ENCODE results near the gene FBRS. TPM values are rescaled to one million over a fixed set of nuclear protein-coding genes. Genes with fewer than 3 reads are reported as not detected.

Gene FBRS
- total RNA-seq (2014; rRNA removed; shearing (Covaris generic)), result 7.6 and 13.6 TPM in 2 replicates

- H3K9me3 ChIP-seq (replicated peaks), result no peaks in the 10 kb centered on the region
- peak; percentile 100 for DNase-seq (ENCODE audit: low read depth in 1 of 2, low spot score in 2 of 2)
- peaks cover 60% of the 10 kb centered on the region for H3K36me3 ChIP-seq
- H3K4me1 ChIP-seq (replicated peaks), result peaks cover 20% of the 10 kb centered on the region
- peak within 1 kb of the TSS; percentile 56 for H3K4me3 ChIP-seq
- peak within 1 kb of the TSS; percentile 94 for H3K27ac ChIP-seq
- H3K27me3 ChIP-seq (replicated peaks), result no peaks in the 10 kb centered on the region
Observed at GRCh38 chr16:30657866-30658730, at the start of gene FBRS. Gene FBRS, plus strand, starts transcription at chr16:30658431. Its CDS starts 1,088 bp downstream, at chr16:30659519.

DNA sequence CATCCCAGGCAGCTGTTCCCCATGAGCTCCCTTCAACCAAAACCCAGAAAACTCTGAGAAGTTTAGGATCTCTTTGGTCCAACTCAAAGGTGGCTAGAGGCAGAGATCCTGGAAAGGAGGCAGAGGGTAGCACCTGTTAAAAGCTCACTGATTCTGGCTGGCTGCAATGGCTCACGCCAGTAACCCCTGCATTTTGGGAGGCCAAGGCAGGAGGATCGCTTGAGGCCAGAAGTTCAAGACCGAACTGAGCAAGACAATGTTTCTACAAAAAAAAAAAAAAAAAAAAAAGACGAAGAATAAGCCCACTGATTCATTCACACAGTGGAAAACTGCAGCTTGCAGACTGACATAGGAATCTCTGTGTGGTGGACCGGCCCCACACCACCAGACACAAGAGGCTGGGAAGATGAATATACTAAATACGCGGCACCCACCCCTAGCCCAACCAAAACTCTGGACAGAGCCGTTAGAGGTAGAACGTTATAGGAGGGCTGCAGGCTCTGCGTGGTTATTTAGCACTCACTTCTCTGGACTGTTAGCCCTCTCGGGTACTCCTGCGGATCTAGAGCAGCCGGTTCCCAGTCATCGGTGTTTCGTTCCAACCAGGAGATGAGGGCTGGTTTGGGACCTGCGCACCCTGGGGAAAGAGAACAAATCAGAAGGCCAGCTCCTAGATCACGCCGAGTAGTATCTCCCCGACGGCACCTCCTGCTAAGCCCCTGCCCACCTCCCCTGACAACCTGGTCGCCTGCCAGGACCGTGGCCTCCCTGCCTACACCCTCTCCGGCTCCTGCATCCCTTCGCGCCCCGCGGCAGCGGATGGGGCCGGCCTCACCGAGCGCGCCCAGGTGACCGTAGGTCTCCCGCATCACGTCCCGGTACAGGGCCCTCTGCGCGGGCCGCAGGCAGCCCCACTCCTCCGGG, 49.0 kb upstream of the FBRS start:
- Histone ChIP-seq H3K9me3 (replicated peaks) (0 out of 2 replicates have a peak, but pooled peaks cover 2% of the 10 kb centered on the region), H3K27ac (peak overlapping the region; percentile 90), H3K27me3 (replicated peaks) (no peaks in the 10 kb centered on the region), H3K4me3 (peak overlapping the region; percentile 83), H3K36me3 (peaks cover 42% of the 10 kb centered on the region), H3K4me1 (replicated peaks) (0 out of 2 replicates have a peak, but pooled peaks cover 4% of the 10 kb centered on the region)
- peak; percentile 56 to 63 for DNase-seq (ENCODE audit: low read depth in 1 of 2, low spot score in 2 of 2)

GRCh38 chr16:30609926-30610839, 48.0 kb upstream of the FBRS start, which contains the start of gene ZNF689:
Gene ZNF689, minus strand, starts transcription at chr16:30610389. Its CDS starts 348 bp downstream, at chr16:30610041.
- 0 out of 2 replicates have a peak, but pooled peaks cover 4% of the 10 kb centered on the region for H3K4me1 ChIP-seq (replicated peaks)
- H3K9me3 ChIP-seq (replicated peaks), result 0 out of 2 replicates have a peak, but pooled peaks cover 2% of the 10 kb centered on the region
- peak; percentile 95 to 98 for DNase-seq (ENCODE audit: low read depth in 1 of 2, low spot score in 2 of 2)

GRCh38 chr16:30615358-30616091, 42.7 kb upstream of the FBRS start:
- Histone ChIP-seq H3K4me1 (replicated peaks) (no peaks in the 10 kb centered on the region), H3K9me3 (replicated peaks) (peaks cover 4% of the 10 kb centered on the region; the same call in 1 of the 2 replicates), H3K27ac (no peak overlapping the region), H3K27me3 (replicated peaks) (no peaks in the 10 kb centered on the region), H3K4me3 (no peak overlapping the region), H3K36me3 (no peaks in the 10 kb centered on the region)
- DNase-seq (ENCODE audit: low read depth in 1 of 2, low spot score in 2 of 2), result no peak

More at GRCh38 chr16:30609926-30610839, 48.0 kb upstream of the FBRS start, which contains the start of gene ZNF689:
- Histone ChIP-seq H3K4me3 (peak within 1 kb of the TSS; percentile 83), H3K27ac (peak within 1 kb of the TSS; percentile 90), H3K36me3 (peaks cover 33% of the 10 kb centered on the region), H3K27me3 (replicated peaks) (no peaks in the 10 kb centered on the region)

- Histone ChIP-seq H3K27me3 (replicated peaks) (no peaks in the 10 kb centered on the region), H3K9me3 (replicated peaks) (peaks cover 4% of the 10 kb centered on the region; the same call in 1 of the 2 replicates), H3K27ac (no peak overlapping the region), H3K36me3 (no peaks in the 10 kb centered on the region), H3K4me1 (replicated peaks) (no peaks in the 10 kb centered on the region), H3K4me3 (no peak overlapping the region)
- no peak for DNase-seq (ENCODE audit: low read depth in 1 of 2, low spot score in 2 of 2)
Observed at GRCh38 chr16:30619202-30619601, 39.0 kb upstream of the FBRS start.

DNA sequence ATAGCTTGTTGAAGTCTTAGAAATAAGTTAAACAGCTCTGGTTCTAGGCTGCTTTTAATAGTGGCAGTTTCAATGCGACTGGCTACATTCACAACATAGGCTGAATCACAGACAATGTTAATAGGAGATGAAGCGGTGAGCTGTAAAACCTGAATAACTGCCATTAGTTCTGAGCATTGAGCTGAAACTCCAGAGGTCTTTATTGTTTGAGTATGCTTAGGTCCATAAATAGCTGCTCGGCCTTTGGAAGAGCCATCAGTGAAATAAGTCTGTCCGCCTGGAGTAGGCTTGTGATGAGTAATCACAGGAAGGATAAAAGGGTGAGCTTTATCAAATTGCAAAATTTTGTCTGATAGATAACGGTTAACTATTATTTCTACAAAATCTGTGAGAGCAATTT, 38.6 kb upstream of the FBRS start:
- Histone ChIP-seq H3K4me3 (no peak overlapping the region), H3K27ac (no peak overlapping the region), H3K4me1 (replicated peaks) (no peaks in the 10 kb centered on the region), H3K9me3 (replicated peaks) (peaks cover 4% of the 10 kb centered on the region; the same call in 1 of the 2 replicates), H3K27me3 (replicated peaks) (no peaks in the 10 kb centered on the region), H3K36me3 (no peaks in the 10 kb centered on the region)
- DNase-seq (ENCODE audit: low read depth in 1 of 2, low spot score in 2 of 2), result no peak

GRCh38 chr16:30620169-30620568, 38.1 kb upstream of the FBRS start:
- peaks cover 4% of the 10 kb centered on the region; the same call in 1 of the 2 replicates for H3K9me3 ChIP-seq (replicated peaks)
- no peaks in the 10 kb centered on the region for H3K4me1 ChIP-seq (replicated peaks)
- H3K27ac ChIP-seq, result no peak overlapping the region
- no peak for DNase-seq (ENCODE audit: low read depth in 1 of 2, low spot score in 2 of 2)
- H3K27me3 ChIP-seq (replicated peaks), result no peaks in the 10 kb centered on the region
- no peak overlapping the region for H3K4me3 ChIP-seq
- H3K36me3 ChIP-seq, result no peaks in the 10 kb centered on the region

GRCh38 chr16:30621765-30622164, 36.5 kb upstream of the FBRS start:
- Histone ChIP-seq H3K4me1 (replicated peaks) (no peaks in the 10 kb centered on the region), H3K36me3 (no peaks in the 10 kb centered on the region), H3K27ac (no peak overlapping the region), H3K9me3 (replicated peaks) (no peaks in the 10 kb centered on the region; the same call in 1 of the 2 replicates), H3K4me3 (no peak overlapping the region), H3K27me3 (replicated peaks) (no peaks in the 10 kb centered on the region)
- DNase-seq (ENCODE audit: low read depth in 1 of 2, low spot score in 2 of 2), result no peak

GRCh38 chr16:30622455-30623032, 35.7 kb upstream of the FBRS start:
- no peaks in the 10 kb centered on the region for H3K36me3 ChIP-seq
- H3K27ac ChIP-seq, result no peak overlapping the region
- H3K4me3 ChIP-seq, result no peak overlapping the region
- DNase-seq (ENCODE audit: low read depth in 1 of 2, low spot score in 2 of 2), result no peak
- no peaks in the 10 kb centered on the region for H3K4me1 ChIP-seq (replicated peaks)
- H3K27me3 ChIP-seq (replicated peaks), result no peaks in the 10 kb centered on the region
- H3K9me3 ChIP-seq (replicated peaks), result no peaks in the 10 kb centered on the region; the same call in 1 of the 2 replicates

- Histone ChIP-seq H3K27ac (no peak overlapping the region), H3K9me3 (replicated peaks) (no peaks in the 10 kb centered on the region; the same call in 1 of the 2 replicates), H3K36me3 (no peaks in the 10 kb centered on the region), H3K27me3 (replicated peaks) (no peaks in the 10 kb centered on the region), H3K4me1 (replicated peaks) (peaks cover 3% of the 10 kb centered on the region), H3K4me3 (no peak overlapping the region)
- no peak for DNase-seq (ENCODE audit: low read depth in 1 of 2, low spot score in 2 of 2)
Observed at GRCh38 chr16:30623536-30624283, 34.5 kb upstream of the FBRS start.

DNA sequence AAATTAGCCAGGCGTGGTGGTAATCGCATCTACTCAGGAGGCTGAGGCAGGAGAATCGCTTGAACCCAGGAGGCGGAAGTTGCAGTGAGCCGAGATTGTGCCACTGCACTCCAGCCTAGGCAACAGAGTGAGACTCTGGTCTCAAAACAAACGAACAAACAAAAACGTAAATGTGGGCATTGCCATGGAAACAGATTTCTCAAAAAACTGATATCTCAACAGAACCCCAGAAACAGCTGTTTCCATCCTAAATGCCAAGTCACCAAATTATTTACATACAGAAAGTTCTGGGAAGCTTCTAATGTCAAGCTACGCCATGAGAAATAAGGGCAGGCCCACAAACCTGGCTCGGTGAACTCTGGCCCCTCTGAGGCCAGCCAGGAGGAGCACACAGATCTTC, 32.0 kb upstream of the FBRS start:
- H3K9me3 ChIP-seq (replicated peaks), result no peaks in the 10 kb centered on the region; the same call in 1 of the 2 replicates
- H3K36me3 ChIP-seq, result no peaks in the 10 kb centered on the region
- peaks cover 9% of the 10 kb centered on the region for H3K4me1 ChIP-seq (replicated peaks)
- H3K4me3 ChIP-seq, result no peak overlapping the region
- no peak for DNase-seq (ENCODE audit: low read depth in 1 of 2, low spot score in 2 of 2)
- H3K27ac ChIP-seq, result no peak overlapping the region
- H3K27me3 ChIP-seq (replicated peaks), result no peaks in the 10 kb centered on the region
